HL-60 (cell line): Measurements from ENCODE around the gene ASCL2.

Experiments used
- CTCF ChIP-seq: IDR thresholded peaks from one replicate; pipeline ENCODE4 v1.5.1; 2011; ENCODE audit warnings: low read length, control low read depth, inconsistent platforms; ENCODE audit not compliant: insufficient read depth
- SPI1 ChIP-seq: IDR thresholded peaks from 2 replicates; pipeline ENCODE4 v1.6.1; 2012; ENCODE audit warnings: low read depth, mild to moderate bottlenecking, borderline replicate concordance

GRCh38 chr11:2259897-2260451, 10.4 kb downstream of the ASCL2 start:
- TF ChIP-seq CTCF: no peak
- TF ChIP-seq SPI1: no peak
